NCI-H82 (cell line): Measurements from ENCODE around the gene TMEM273.

Experiments used
- DNase-seq: peaks from one replicate; lab custom pipeline; 2025; lab: John Stamatoyannopoulos, UW

TMEM273 gene

DNA sequence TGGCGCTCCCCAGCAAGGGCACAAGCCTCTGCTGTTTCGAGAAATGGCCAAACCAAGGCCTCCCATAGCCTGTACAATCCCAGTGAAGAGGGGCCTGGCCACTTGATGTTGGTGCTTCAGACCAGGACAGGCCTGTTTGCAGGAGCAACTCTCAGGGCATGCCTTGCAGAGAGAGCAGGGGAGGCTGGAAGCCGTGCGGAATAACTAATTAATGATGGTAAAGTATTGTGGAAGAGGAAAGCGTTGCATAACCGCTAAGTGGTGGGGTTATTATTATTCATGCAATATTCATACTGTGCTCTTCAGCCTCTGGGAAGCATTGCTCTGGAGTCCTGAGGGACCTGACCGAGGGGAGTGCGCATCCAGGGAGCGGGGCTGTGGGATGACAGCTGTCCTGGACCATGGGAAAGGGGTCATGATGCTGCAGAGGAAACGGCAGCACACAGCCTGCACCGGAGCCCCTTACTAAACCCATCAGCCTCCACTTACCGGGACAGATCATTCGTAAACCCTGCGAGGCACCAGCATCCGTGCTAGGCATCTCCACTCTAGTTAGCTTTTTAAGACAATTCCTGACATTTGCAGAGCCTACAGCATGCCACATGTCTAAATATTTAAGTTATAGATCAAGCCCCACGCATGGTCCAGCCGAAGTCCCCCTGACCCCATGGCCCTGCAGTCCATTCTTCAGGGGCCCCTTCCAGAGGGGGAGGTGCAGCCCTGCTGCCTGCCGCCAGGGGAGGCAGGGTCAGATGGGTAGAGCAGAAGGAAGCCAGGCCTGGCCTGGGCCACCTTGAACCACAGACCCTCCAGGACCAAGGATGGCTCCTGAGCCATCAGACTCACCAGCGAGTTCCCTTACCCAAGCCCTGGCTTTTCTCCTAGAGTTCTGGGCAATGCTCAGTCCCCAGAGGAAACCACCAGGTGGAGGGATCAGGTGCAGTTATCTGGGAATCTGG, 11.6 kb downstream of the TMEM273 start:
- no peak for DNase-seq

GRCh38 chr10:49175587-49176309, 12.4 kb downstream of the TMEM273 start:
- no peak for DNase-seq

GRCh38 chr10:49174926-49175500, 13.2 kb downstream of the TMEM273 start:
- DNase-seq = no peak

GRCh38 chr10:49174261-49174925, 13.8 kb downstream of the TMEM273 start:
- DNase-seq = no peak

- no peak for DNase-seq
Measured at GRCh38 chr10:49173853-49174252, 14.3 kb downstream of the TMEM273 start.

DNA sequence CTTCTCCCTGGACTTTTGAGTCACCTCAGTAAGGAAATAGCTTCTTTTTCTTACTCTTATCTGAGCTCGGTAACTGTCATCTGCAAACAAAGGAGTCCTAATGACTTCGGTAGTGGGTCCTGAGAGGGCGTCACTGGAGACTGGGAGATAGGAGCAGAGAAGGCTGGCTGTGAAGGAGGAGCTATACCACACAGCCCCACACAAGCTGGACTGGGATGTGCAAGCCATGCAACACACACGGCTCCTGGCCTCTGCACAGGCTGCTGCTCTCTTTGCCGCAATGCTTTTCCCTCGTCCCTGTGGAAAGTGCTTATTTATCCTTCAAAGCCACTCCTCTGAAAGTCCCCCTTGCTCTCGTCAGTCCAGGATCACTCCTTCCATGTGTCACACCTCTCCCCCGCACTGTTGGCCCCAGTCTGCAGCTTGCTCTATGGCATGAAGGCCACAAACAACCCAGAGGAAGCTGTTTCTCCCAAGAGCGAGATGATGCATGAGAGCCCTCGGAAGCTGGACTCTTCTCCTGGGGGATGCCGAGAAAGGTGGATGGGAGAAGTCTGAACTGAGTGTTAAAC, 14.9 kb downstream of the TMEM273 start:
- DNase-seq = no peak

GRCh38 chr10:49172777-49173132, 15.4 kb downstream of the TMEM273 start:
- DNase-seq = no peak

GRCh38 chr10:49172061-49172776, 16.0 kb downstream of the TMEM273 start:
- no peak for DNase-seq

GRCh38 chr10:49171326-49172060, 16.7 kb downstream of the TMEM273 start:
- DNase-seq = no peak

GRCh38 chr10:49170632-49171325, 17.4 kb downstream of the TMEM273 start:
- DNase-seq = no peak

DNA sequence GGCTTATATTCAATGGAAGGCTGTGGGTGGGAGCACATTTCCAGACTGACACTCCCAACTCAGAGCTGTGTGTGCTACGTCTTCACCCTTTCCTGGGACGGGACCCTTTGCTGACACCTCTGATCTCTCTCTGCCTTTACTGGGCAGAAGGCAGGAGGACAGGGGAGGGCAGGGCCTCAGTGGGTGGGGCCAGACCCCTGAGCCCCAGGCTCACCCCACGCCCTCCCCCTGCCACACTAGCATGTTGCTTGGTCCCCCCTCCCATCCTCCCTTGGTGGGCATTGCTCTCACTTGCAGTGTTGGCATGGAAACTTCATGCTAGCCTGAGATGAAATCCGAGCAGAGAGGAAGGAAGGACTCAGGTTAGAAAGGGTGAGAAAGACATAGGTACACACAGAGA, 18.4 kb downstream of the TMEM273 start:
- no peak for DNase-seq

- no peak for DNase-seq
Measured at GRCh38 chr10:49168831-49169500, 19.2 kb downstream of the TMEM273 start.

DNA sequence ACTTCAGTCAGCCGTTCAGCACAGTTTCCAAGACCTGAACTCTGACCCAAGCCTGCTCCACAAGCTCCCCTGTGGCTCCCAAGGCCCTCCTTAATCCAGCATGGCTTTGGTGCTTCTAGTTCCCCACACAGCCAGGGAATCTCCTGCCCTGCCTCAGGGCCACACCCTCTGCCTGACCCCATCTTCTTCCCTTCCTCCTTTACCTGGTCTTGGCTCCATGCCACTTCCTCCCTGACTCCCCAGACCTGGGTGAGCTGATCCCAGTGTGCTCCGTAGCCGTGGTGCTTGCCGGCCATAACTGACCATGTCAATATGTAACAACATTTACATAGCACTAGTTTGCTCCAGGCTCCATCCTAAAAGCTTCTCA, 20.0 kb downstream of the TMEM273 start:
- no peak for DNase-seq

GRCh38 chr10:49167425-49168170, 20.6 kb downstream of the TMEM273 start:
- DNase-seq = no peak

DNA sequence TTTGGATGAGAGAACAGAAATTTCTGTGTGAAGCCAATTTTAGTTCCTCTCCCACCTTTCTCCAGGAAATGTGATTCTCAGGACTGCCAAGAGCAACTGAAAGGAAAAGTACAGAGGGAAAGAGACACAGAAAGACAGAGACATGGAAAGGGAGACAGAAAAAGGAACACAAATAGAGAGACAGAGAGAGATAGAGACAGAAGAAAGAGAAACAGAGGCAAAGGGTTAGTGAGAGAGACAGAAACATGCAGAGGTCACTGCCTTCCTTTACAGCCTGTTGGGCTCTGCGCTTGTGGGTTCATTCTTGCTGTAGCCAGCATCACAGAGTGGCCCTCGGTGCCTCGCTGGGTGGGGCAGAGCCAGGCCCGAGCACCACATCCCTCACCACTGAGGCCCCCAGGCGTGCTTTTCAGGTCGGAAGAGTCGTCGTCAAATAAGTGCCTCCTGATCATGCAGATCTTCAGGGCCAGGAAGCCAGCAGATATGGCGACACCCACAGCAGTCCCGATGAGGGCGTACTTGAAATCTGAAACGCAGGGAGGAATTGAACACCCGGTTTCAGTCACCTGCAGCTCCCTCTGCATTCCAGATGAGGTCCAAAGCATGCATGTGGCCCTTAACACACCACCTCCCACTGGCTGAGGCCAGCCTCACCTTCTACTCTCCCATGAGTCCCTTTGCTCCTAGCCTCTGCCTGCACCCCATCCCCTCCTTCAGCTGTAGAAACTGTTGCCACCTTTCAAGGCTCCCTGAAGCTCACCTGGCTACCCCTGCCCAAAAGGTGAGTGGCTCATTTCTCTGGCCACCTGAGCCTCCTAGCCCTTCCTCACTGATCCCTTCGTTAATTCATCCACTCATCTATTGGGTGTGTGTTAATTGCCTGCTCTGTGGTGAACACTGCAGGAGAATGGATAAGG, 21.4 kb downstream of the TMEM273 start:
- no peak for DNase-seq

DNA sequence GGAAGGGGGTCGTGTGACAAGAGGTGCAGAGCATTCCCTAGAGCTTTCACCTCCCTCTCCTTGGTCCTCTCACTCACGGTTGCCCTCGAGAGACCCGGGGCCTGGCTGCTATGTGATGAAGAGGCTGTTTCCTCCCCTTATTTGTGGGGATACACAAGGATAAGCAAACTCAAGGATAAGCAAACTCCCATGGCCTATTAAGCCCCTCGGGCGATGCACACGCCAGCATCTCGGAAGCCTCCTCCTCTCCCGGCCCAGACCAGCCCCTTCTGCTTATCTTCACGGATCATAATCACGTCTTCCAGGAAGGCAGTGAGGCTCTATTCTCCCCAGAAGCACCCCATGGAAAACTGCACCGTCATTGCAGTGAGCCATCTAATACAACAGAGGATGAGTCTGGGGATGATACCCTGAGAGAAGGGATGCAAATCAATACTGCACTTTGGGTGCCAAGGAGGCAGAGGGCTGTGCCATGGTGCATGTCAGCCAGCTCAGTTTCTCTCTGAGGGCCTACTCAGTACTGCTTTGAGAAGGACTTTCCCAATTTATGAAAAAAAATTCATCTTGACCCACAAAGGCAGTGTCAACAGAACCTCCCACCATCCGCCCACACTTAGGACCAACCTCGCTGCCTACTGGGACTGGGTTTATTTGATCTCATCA, 22.2 kb downstream of the TMEM273 start:
- DNase-seq = no peak

DNA sequence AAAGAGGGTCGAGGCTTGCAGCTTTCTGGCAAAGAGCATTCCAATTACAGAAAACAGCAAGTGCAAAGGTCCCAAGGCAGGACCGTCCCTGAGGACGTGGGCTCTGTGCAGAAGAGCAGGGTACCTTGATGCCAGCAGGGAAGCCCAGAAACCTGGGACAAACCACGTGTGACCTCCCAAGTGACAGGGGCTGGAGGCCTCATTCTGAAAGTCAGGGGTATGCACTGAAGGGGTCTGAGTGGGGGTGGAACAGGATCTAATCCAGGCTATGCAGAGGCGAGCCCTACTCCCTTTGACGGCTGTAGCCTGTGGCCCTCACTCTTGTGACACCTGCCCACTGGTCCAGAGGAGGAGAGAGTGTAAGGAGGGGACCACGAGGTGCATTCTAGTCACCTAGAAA, 22.9 kb downstream of the TMEM273 start:
- DNase-seq = no peak
